H9 (cell line): ENCODE results near the gene IGLL5. TPM values are rescaled to one million over a fixed set of nuclear protein-coding genes. Genes with fewer than 3 reads are reported as not detected.
A peak's percentile ranks its signal among the peaks of the same experiment; 100 is the strongest.

Experiments used
- DNase-seq: peaks from one replicate; pipeline ENCODE4 v3.0.0-alpha.2; 2017
- H2AFZ ChIP-seq: one replicate; pipeline ENCODE4 v1.6.1; 2013; ENCODE audit warnings: mild to moderate bottlenecking, low read length, control low read depth, moderate library complexity
- H2AK5ac ChIP-seq: 2 replicates; pipeline ENCODE4 v1.6.1; 2013; ENCODE audit warnings: low read length, control low read depth, mixed read lengths; ENCODE audit not compliant: insufficient read length
- H2BK120ac ChIP-seq: one replicate; pipeline ENCODE4 v1.6.1; 2013; ENCODE audit warnings: low read depth, mild to moderate bottlenecking, low read length, control low read depth, inconsistent platforms; ENCODE audit not compliant: poor library complexity, severe bottlenecking
- H2BK12ac ChIP-seq: 2 replicates; pipeline ENCODE4 v1.6.1; 2013; ENCODE audit warnings: low read length, control low read depth, mixed read lengths, low read depth; ENCODE audit not compliant: insufficient read length
- H2BK15ac ChIP-seq: 2 replicates; pipeline ENCODE4 v1.6.1; 2013; ENCODE audit warnings: low read depth, low read length, control low read depth
- H2BK20ac ChIP-seq: one replicate; pipeline ENCODE4 v1.6.1; 2013; ENCODE audit warnings: low read depth, mild to moderate bottlenecking, low read length, control low read depth, inconsistent platforms; ENCODE audit not compliant: poor library complexity, severe bottlenecking
- H2BK5ac ChIP-seq: 2 replicates; pipeline ENCODE4 v1.6.1; 2013; ENCODE audit warnings: low read length, control low read depth, mixed read lengths; ENCODE audit not compliant: insufficient read length
- H3K14ac ChIP-seq: 2 replicates; pipeline ENCODE4 v1.6.1; 2013; ENCODE audit warnings: low read length, control low read depth; ENCODE audit not compliant: insufficient read depth
- H3K18ac ChIP-seq: 2 replicates; pipeline ENCODE4 v1.6.1; 2013; ENCODE audit warnings: low read depth, mild to moderate bottlenecking, mixed read lengths, low read length, control low read depth; ENCODE audit not compliant: insufficient read length
- H3K23ac ChIP-seq: 2 replicates; pipeline ENCODE4 v1.6.1; 2013; ENCODE audit warnings: low read length, control low read depth, mixed read lengths, low read depth; ENCODE audit not compliant: insufficient read length
- H3K23me2 ChIP-seq: 2 replicates; pipeline ENCODE4 v1.6.1; 2013; ENCODE audit warnings: low read depth, mild to moderate bottlenecking, mixed read lengths, low read length, control low read depth; ENCODE audit not compliant: insufficient read length, poor library complexity, severe bottlenecking
- H3K27ac ChIP-seq: 2 replicates; pipeline ENCODE4 v1.5.1; 2013; ENCODE audit warnings: low read length, control low read depth, mixed read lengths, low read depth; ENCODE audit not compliant: insufficient read length
- H3K27me3 ChIP-seq: 2 replicates; pipeline ENCODE4 v1.6.1; 2013; ENCODE audit warnings: low read length, control low read depth, inconsistent platforms; ENCODE audit not compliant: insufficient read depth
- H3K4ac ChIP-seq: 2 replicates; pipeline ENCODE4 v1.6.1; 2013; ENCODE audit warnings: low read depth, mild to moderate bottlenecking, control low read depth, inconsistent platforms, low read length, moderate library complexity
- H3K4me1 ChIP-seq: 2 replicates; pipeline ENCODE4 v1.6.1; 2013; ENCODE audit warnings: low read length, control low read depth, inconsistent platforms; ENCODE audit not compliant: insufficient read depth
- H3K4me2 ChIP-seq: 2 replicates; pipeline ENCODE4 v1.6.1; 2013; ENCODE audit warnings: low read length, control low read depth, mixed read lengths; ENCODE audit not compliant: insufficient read length, insufficient read depth
- H3K56ac ChIP-seq: 2 replicates; pipeline ENCODE4 v1.6.1; 2013; ENCODE audit warnings: low read depth, mild to moderate bottlenecking, mixed read lengths, low read length, control low read depth; ENCODE audit not compliant: insufficient read length
- H3K79me1 ChIP-seq: 2 replicates; pipeline ENCODE4 v1.6.1; 2013; ENCODE audit warnings: low read depth, mild to moderate bottlenecking, moderate library complexity, low read length, control low read depth, inconsistent platforms; ENCODE audit not compliant: insufficient read depth, poor library complexity, severe bottlenecking
- H3K79me2 ChIP-seq: 2 replicates; pipeline ENCODE4 v1.6.1; 2013; ENCODE audit warnings: low read length, control low read depth, inconsistent platforms; ENCODE audit not compliant: insufficient read depth
- H3K9ac ChIP-seq: 2 replicates; pipeline ENCODE4 v1.6.1; 2013; ENCODE audit warnings: low read length, control low read depth, mixed read lengths; ENCODE audit not compliant: insufficient read length; ENCODE audit errors: extremely low read depth
- H3K9me3 ChIP-seq: one replicate; pipeline ENCODE4 v1.6.1; 2013; ENCODE audit warnings: low read depth, low read length, inconsistent platforms; ENCODE audit not compliant: control insufficient read depth
- H3T11ph ChIP-seq: one replicate; pipeline ENCODE4 v1.6.1; 2013; ENCODE audit warnings: mild to moderate bottlenecking, low read length, control low read depth, inconsistent platforms
- H4K20me1 ChIP-seq: one replicate; pipeline ENCODE4 v1.6.1; 2013; ENCODE audit not compliant: control insufficient read depth, insufficient read length, insufficient read depth
- H4K5ac ChIP-seq: 2 replicates; pipeline ENCODE4 v1.6.1; 2013; ENCODE audit warnings: low read depth, mild to moderate bottlenecking, mixed read lengths, low read length, control low read depth; ENCODE audit not compliant: insufficient read length
- H4K8ac ChIP-seq: replicated peaks from 2 replicates; pipeline ENCODE4 v1.6.1; 2013; ENCODE audit warnings: low read length, control low read depth, mixed read lengths, low read depth; ENCODE audit not compliant: insufficient read length
- H4K91ac ChIP-seq: 2 replicates; pipeline ENCODE4 v1.6.1; 2013; ENCODE audit warnings: low read depth, mild to moderate bottlenecking, moderate library complexity, mixed read lengths, low read length, control low read depth; ENCODE audit not compliant: insufficient read length
- H3K27ac Mint-ChIP-seq, 3 experiments: 2 replicates in 2 of 3; 3 replicates in 1 of 3; pipeline ENCODE4 v1.8.0; 2020 to 2021; ENCODE audit warnings: mixed read lengths in 3 of 3, mild to moderate bottlenecking in 1 of 3, moderate library complexity in 1 of 3
- H3K27me3 Mint-ChIP-seq: 2 replicates; pipeline ENCODE4 v1.8.0; 2021; ENCODE audit warnings: low read depth, mild to moderate bottlenecking, moderate library complexity, mixed read lengths
- H3K36me3 Mint-ChIP-seq, 3 experiments: 2 replicates in 2 of 3; 3 replicates in 1 of 3; pipeline ENCODE4 v1.8.0; 2020 to 2021; ENCODE audit warnings: low read depth in 3 of 3, mixed read lengths in 3 of 3; ENCODE audit not compliant: insufficient read depth in 1 of 3
- H3K4me1 Mint-ChIP-seq, 2 experiments: 2 replicates each; pipeline ENCODE4 v1.8.0; 2020; ENCODE audit warnings: mixed read lengths in 2 of 2
- H3K4me3 Mint-ChIP-seq, 2 experiments: 2 replicates in 1 of 2; 3 replicates in 1 of 2; pipeline ENCODE4 v1.8.0; 2020 to 2021; ENCODE audit warnings: mild to moderate bottlenecking in 2 of 2, mixed read lengths in 2 of 2, moderate library complexity in 1 of 2
- H3K9me3 Mint-ChIP-seq, 2 experiments: 2 replicates in 1 of 2; 3 replicates in 1 of 2; pipeline ENCODE4 v1.8.0; 2020; ENCODE audit warnings: mild to moderate bottlenecking in 2 of 2, mixed read lengths in 2 of 2, moderate library complexity in 1 of 2
- CTCF ChIP-seq: fragments of 200-600 bp; sonication (generic); conservative IDR thresholded peaks from 3 replicates; pipeline ENCODE4 v1.8.0; 2021; ENCODE audit warnings: antibody characterized with exemption, mild to moderate bottlenecking
- WGBS: extraction: QIAGEN DNeasy Blood & Tissue Kit; methylation state at CpG from one replicate; pipeline ENCODE4 v1.1.7; 2013; ENCODE audit warnings: missing lambda C conversion rate, low lambda C conversion rate, mixed read lengths; ENCODE audit not compliant: insufficient read length; ENCODE audit errors: extremely low coverage; 5-methylcytosine and 5-hydroxymethylcytosine counted together
- total RNA-seq: library from RNA; stranded (reverse); gene quantifications from 2 replicates; pipeline ENCODE4 v1.2.1, GENCODE V29; 2021

IGLL5 gene
- total RNA-seq, 1 experiment from 2014 or later = not detected

GRCh38 chr22:22855617-22856308, 31.9 kb upstream of the IGLL5 start:
- H3K18ac ChIP-seq = no peak overlapping the region
- no peak overlapping the region for H2BK5ac ChIP-seq
- Mint-ChIP-seq H3K9me3 (no peaks in the 10 kb centered on the region), H3K27ac (no peak overlapping the region; a peak in 1 of 7 replicates), H3K27me3 (peaks cover 99% of the 10 kb centered on the region), H3K4me3 (no peak overlapping the region), H3K36me3 (no peaks in the 10 kb centered on the region), H3K4me1 (no peaks in the 10 kb centered on the region)
- H3K14ac ChIP-seq = no peak overlapping the region
- no peak overlapping the region for H2BK12ac ChIP-seq
- no peak overlapping the region for H3K4ac ChIP-seq
- peak; percentile 75 for TF ChIP-seq CTCF
- H3K23me2 ChIP-seq = no peaks in the 10 kb centered on the region
- H3K9me3 ChIP-seq = no peaks in the 10 kb centered on the region
- no peak overlapping the region for H4K8ac ChIP-seq
- H2BK15ac ChIP-seq = no peak overlapping the region
- H4K5ac ChIP-seq = no peak overlapping the region
- no peak overlapping the region for H3K9ac ChIP-seq
- no peak overlapping the region for H3K4me2 ChIP-seq
- H3K4me1 ChIP-seq = no peaks in the 10 kb centered on the region
- no peak overlapping the region for H3K23ac ChIP-seq
- no peak overlapping the region for H2AFZ ChIP-seq
- H4K20me1 ChIP-seq = no peaks in the 10 kb centered on the region
- WGBS = no CpG with 5 or more reads among the region's 5 CpGs
- peak; percentile 69 for DNase-seq
- no peaks in the 10 kb centered on the region for H3K79me2 ChIP-seq
- no peak overlapping the region for H2BK20ac ChIP-seq
- no peak overlapping the region for H3T11ph ChIP-seq
- H3K27me3 ChIP-seq = peaks cover 3% of the 10 kb centered on the region; the same call in 1 of the 2 replicates
- H2AK5ac ChIP-seq = no peak overlapping the region
- no peaks in the 10 kb centered on the region for H3K79me1 ChIP-seq
- H4K91ac ChIP-seq = no peak overlapping the region
- H3K27ac ChIP-seq = no peak overlapping the region
- no peak overlapping the region for H3K56ac ChIP-seq
- no peak overlapping the region for H2BK120ac ChIP-seq
